Activated T-cell treated with anti-CD3 and anti-CD28 coated beads for 24 hours (primary cell): Measurements from ENCODE around the gene RGS11.

Source experiments
- DNase-seq: peaks from one replicate; pipeline ENCODE4 v3.0.0-alpha.2; 2020; ENCODE audit warnings: low read depth

RGS11 gene

GRCh38 chr16:296806-297510, 21.2 kb upstream of the RGS11 start:
- no peak for DNase-seq

- DNase-seq = no peak
Observed at GRCh38 chr16:296276-296675, 20.5 kb upstream of the RGS11 start.

GRCh38 chr16:293043-293775, 17.5 kb upstream of the RGS11 start:
- DNase-seq = no peak

GRCh38 chr16:291539-291938, 15.8 kb upstream of the RGS11 start:
- no peak for DNase-seq

- DNase-seq = no peak
Observed at GRCh38 chr16:290681-291405, 15.1 kb upstream of the RGS11 start.

- DNase-seq = no peak
Observed at GRCh38 chr16:290015-290680, 14.4 kb upstream of the RGS11 start.

- DNase-seq = no peak
Observed at GRCh38 chr16:289395-289997, 13.8 kb upstream of the RGS11 start.

- DNase-seq = no peak
Observed at GRCh38 chr16:287981-288920, 12.5 kb upstream of the RGS11 start.

GRCh38 chr16:287298-287811, 11.6 kb upstream of the RGS11 start:
- DNase-seq = no peak

- DNase-seq = no peak
Observed at GRCh38 chr16:286491-287297, 10.9 kb upstream of the RGS11 start.

GRCh38 chr16:285146-286055, 9.7 kb upstream of the RGS11 start:
- DNase-seq = no peak

GRCh38 chr16:284204-285120, 8.7 kb upstream of the RGS11 start:
- DNase-seq = no peak

GRCh38 chr16:283033-283805, 7.5 kb upstream of the RGS11 start, which contains the start of gene PDIA2:
Gene PDIA2, plus strand, starts transcription at chr16:283164. Its CDS starts 6 bp downstream, at chr16:283170.
- no peak for DNase-seq

GRCh38 chr16:282491-282890, 6.7 kb upstream of the RGS11 start:
- no peak for DNase-seq

GRCh38 chr16:281660-282255, 6.0 kb upstream of the RGS11 start:
- no peak for DNase-seq

GRCh38 chr16:280991-281659, 5.4 kb upstream of the RGS11 start:
- no peak for DNase-seq
